HG02852 (cell line): ENCODE data around the gene PLXNC1.
"Not testable (repeated sequence)": the region's sequence is repeated elsewhere in the genome, so short reads cannot be mapped to it uniquely, and the experiment has no call there.

ENCODE experiments used
- ATAC-seq: cut with Tn5 transposase; IDR thresholded peaks from one replicate; pipeline ENCODE4 v1.9.1; 2021; ENCODE audit warnings: mild to moderate bottlenecking, moderate library complexity; ENCODE audit not compliant: unreplicated experiment

Gene PLXNC1

DNA sequence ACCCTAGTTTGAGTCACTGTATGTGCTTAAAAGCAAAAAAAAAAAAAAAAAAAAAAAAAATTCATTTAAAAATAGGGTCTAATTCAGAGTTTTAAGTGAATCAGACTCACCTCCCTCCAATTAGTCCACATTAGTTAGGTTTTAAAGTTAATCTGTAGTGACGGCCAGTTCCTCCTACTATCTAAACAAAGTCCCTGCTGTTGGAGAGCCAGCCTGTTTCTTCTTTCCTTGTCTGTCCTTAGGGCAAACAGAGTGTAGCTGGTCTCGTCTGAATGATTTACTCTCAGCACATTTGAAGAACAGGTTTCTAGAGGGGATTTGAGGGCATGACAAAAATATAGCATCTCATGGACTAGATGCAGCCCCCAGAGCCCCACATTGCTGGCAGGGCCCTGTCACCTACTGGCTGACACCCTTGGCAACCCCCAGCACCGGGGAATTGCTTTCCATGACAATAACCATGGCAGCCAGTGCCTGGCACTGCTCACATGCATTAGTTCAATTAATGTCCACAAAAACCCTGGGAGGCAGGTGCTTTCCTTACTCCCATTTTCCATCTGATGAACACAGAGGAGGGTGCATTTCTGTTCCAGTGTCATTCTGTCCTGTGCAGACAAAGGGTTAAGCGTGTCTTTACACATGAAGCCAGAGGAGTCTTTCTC lies 138.3 kb downstream of the PLXNC1 start:
- no peak for ATAC-seq

DNA sequence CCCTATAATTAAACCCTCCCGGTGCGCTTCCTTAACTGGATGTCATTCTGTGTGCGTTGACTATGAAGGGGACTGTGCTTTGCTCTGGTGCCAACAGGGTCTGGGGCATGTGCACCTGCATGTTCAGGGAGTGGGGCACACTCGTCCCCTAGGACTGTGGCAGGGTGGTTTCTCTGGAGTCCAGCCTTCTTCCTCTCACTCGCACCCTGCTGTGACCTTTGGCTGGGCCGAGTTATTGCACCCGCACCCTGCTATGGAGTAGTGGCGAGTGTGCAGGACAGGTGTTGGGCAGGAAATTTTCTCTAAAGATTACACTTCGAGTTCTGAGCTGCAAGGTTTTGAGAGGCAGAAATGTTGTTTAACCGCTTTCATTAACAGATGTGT lies 138.9 kb downstream of the PLXNC1 start:
- ATAC-seq = no peak

DNA sequence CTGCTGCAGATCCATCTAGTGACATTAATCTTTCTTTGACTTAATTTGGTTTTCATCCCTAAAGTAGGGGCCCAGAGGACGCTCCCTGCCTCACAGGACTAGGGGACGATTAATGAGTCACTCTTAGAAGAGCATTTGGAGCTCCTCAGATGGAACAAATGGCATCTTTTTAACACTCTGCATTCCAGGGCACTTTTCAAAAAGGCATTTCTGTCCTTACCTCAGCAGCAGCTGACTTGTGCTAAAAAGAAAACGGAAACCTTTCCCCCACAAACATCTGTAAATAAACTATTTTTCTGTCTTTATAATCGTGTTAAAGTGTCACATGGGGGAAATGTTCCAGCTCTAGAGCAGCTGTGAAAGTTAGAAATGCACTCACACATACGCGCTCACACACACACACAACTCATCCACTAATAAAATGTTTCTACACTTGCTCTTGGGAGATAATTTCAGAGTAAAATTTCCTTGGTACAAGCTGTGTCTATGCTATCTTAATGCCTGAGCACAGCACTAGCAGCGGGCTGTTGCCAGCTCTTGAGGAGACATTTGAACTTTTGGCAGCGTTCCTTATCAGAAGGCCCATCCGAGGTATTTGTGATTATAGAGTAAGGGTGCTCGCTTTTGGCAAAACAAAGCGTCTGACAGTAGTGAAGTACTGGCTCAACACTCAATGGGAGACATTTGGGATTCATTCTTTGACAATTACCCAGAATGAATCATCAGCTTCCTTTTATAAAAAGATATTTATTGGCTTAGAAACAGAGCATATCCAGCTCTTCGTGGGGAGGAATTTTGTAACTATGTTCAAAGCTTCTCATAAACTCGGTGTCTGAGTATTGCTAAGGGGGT lies 141.3 kb downstream of the PLXNC1 start:
- ATAC-seq = no peak

DNA sequence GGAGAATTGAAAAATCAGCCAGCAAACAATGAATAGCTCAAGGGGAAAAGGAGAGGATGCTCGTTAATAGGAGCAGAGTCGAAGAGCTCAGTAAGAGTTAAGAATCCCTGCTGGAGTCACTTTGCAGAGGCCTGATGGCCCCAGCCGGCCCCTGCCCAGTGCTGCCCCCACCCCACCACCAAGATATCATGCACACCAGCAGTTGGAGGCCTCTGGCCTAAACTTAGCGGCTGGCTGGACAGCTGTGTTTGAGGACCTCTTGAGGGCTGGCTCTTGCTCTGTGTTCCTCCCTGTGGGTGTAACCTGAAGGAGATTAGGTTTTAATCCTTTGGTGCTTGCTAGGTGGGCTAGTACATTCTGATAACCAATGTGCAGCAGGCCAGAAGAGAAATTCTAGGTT lies 142.0 kb downstream of the PLXNC1 start:
- no peak for ATAC-seq

DNA sequence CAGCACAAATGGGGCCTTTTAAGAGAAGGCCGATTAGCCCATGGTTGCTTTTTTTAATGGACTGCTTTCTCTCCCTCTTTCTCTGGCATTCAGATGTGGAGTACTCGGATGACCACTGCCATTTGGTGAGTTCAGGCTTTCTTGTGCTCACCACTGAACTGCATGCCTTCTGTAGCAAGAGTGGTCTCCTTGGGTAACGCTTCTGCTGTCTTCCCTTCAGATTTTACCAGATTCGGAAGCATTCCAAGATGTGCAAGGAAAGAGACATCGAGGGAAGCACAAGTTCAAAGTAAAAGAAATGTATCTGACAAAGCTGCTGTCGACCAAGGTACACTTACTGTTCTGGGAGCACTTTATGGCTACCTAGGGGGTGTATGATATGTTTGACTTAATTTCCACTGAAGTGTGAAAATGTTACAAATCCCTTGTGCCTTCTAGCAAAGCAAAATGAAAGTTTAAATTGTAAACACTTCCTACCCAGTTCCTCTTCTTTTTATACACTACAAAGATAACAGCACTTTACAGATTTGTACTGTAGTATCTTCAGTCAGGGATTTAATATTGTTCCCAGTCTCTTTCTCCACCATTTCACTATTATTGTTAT lies 148.8 kb downstream of the PLXNC1 start:
- no peak for ATAC-seq

DNA sequence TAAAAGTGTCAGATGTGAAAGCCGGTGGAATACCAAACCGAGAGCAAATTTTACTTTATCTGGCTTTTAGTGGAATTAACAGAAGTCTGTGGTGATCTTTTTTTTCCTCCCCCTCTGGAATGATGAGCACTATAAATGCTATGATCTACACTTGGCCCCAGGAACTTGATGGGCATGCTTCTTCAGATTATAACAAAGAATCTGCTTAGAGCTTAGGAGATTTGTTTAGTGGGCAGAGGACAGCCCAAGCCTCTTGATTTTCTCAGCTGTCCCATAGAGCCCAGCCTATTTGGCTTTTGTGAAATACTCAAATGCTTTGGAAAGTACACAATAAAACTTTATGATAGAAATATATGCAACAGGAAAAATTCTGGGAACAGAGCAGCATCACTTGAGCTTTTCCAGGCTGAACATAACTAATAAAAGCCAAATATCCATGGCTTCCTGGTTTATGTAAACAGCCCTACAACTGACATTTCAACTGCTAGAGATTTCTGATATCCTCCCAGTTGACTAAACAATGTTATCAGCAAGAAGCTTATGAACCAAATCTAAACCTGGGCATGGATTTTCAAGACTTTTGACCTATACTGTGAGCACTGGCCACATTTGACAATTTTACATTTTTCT lies 149.6 kb downstream of the PLXNC1 start:
- ATAC-seq = no peak

DNA sequence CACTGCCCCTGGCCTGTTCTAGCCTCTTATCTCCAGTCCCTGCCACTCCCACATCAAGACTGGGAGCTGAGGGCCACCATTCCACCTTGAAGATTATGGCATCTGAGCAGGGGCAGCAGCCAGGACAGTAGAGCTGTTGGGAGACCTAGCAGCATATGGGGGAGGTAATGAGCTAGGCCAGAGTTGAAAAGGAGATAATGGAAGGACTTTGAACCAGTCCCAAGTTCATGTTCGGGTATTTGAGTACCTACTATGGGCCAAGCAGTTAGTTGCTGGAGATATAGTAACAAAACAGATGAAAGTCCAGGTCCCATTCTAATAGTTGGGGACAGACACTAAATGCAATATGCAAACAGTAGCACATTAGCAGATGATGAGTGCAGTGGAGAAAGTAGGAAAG lies 151.5 kb downstream of the PLXNC1 start:
- ATAC-seq = no peak

DNA sequence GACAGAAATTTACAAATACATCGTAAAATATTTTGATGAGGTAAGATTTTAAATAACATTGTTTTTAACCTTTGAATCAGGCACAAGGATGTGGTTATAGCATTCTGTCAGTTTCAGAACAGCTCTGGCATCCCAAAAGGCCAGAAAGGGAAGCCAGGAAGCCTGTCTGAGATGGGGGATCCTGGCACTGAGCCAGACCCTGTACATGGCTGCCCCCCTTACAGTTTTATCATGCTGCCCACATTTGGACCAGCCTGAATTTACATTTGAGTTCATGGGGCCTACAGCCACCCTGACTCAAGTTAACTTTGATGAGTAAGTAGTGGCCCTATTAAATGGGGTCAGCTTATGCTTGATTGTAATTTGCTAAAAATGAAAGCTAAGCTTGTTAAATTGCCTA lies 155.6 kb downstream of the PLXNC1 start:
- ATAC-seq = no peak

DNA sequence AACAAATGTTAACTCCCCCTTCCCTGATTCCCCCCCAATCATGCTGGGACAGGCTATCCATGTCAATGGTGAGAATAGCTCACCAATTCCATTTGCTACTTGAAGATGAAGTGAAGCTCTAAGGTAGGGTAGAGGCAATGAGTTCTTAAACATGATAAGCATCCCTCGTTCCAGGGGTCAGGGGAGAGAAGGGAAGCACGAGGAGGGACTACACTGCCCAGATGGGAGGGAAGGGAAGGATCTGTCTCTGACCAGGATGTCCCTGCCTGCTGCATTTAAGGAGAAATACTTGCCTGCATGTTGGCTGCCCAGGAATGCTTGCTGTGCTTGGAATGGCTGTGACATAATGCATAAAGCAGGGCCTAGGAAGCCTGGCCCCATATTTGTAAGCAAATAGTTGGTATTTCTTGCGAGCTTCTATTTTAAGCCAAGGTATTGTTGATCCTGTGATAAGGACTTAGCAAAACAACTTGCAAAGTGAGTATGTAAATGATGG lies 156.2 kb downstream of the PLXNC1 start:
- ATAC-seq = peak; percentile 4

DNA sequence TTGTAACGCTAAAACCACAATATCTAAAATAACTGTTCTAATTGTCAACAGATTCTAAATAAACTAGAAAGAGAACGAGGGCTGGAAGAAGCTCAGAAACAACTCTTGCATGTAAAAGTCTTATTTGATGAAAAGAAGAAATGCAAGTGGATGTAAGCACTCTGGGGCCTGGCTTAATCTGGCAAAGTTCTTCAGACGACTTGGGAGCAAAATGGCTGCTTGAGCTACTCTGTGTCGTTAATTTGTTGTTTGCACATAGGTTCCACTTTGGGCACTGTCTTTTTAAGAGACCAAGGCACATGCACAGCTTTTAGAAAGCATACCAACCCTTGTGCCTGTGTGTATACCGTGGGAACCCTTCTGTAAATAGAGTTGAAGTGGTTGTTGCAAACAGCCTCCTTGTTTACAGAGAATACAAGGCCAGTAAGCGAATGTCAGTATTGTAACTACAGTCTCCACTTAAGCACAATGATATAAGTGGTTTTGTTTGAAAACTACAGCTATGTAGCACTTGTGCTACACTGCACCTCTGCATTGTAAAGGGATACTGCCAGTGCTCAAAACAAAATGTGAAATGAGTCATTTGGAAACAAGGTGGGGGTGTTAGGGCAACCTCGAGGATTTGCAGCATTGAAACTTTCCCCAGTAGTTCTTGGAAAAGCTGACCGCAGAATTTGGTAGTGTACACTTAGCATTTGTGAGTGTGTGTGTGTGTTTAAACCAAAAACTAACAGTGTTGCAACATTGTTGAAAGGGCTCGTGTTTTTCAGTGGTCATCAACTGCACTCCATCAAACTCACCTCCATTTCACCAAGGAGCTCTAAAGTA lies 157.0 kb downstream of the PLXNC1 start:
- ATAC-seq = peak; percentile 58

DNA sequence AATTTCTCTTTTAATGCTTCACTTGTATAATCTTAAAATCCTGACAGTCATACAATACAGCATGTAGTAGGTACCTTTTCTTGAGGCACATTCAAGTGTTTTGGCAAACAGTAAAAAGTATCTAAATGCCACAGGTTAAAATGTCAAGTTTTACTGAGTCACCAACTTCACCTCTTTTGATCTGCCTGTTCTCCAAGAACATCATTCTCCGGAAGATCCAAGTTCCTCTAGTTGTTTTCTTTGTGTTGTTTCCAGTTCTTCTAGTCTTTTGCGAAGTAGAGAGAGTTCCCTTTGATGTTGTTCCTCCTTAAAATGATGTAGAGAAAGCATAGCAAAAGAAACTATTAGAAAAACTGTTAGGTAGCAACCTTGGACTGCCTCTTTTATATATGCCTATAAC lies 160.2 kb downstream of the PLXNC1 start:
- no peak for ATAC-seq

DNA sequence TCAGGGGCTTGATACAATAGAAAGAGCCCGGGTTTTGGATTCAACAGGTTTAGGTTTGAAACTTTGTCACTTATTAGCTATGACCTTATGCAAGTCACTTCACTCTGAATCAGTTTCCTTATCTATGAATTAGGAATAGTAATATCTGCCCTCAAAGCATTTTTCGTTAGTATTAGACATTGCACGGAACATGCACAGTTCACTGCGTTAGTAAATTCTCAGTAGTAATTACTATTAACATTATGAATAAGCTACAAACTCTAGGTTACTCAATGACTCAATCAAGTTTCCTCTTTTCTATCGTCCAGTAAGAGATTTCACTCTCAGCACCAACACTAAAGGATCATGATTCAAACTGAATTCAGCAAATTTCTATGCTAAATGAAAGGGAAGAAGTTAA lies 161.0 kb downstream of the PLXNC1 start:
- peak; percentile 74 for ATAC-seq

DNA sequence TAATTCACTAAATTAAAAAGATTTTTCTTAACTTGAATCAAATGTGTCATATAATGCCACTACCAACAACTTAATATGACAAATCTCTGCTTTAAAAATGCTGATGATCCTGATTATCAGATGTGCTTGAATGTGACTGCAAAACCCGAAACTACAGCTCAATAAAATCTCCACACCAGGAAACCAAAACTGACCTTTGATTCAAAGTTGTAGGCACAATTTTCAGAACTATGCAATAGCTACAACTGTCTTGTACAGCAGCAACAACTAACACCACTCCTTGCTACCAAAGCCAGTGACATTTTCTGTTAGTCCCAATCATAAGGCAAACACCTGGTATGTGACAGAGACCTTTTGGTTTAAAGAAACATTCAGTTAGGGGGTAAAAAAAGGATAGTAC lies 164.0 kb downstream of the PLXNC1 start:
- no peak for ATAC-seq

DNA sequence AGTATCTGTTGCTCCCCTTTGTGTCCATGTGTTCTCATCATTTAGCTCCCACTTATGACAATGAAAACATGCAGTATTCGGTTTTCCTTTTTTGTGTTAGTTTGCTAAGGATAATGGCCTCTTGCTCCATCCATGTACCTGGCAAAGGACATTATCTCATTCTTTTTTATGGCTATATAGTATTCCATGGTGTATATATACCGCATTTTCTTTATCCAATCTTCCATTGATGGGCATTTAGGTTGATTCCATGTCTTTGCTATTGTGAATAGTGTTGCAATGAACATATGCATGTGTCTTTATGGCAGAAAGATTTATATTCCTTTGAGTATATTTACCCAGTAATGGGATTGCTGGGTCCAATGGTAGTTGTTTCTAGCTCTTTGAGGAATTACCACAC lies 168.2 kb downstream of the PLXNC1 start:
- not testable (repeated sequence) for ATAC-seq

DNA sequence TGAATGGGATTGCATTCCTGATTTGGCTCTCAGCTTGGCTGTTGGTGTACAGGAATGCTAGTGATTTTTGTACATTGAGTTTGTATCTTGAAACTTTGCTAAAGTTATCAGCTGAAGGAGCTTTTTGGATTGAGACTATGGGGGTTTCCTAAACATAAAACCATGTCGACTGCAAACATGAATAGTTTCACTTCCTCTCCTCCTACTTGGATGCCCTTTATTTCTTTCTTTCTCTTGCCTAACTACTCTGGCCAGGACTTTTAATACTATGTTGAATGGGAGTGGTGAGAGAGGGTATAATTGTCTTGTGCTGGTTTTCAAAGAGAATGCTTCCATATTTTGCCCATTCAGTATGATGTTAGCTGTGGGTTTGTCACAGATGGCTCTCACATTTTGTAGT lies 169.8 kb downstream of the PLXNC1 start:
- peak; percentile 75 for ATAC-seq

DNA sequence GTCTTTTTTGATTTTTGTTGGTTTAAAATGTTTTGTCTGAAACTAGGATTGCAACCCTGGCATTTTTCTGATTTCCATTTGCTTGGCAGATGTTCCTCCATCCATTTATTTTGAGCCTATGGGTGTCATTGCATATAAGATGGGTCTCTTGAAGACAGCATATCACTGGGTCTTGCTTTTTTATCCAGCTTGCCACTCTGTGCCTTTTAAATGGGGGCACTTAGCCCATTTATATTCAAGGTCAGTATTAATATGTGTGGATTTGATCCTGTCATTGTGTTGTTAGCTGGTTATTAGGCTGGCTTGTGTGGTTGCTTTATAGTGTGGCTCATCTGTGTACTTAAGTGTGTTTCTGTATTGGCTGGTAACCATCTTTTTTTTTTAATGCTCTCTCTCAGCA lies 171.7 kb downstream of the PLXNC1 start:
- no peak for ATAC-seq

DNA sequence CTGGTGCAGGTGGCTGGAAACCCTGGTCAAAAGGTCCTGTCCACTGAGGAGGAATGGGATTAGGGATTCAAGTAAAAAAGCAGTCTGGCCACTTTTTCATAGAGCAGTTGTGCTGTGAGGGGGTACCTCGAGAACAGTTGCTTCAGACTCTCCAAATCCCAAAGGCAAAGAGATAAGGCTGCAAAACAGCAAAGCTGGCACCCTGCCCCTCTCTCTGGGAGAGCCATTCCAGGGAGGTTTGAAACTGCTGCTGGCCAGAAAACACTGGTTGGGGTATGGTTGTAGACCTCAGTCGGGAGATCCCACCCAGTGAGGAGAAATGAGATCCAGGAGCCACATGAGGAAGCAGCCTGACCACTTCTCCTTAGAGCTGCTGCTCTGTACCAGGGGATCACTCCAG lies 174.0 kb downstream of the PLXNC1 start:
- ATAC-seq = no peak

DNA sequence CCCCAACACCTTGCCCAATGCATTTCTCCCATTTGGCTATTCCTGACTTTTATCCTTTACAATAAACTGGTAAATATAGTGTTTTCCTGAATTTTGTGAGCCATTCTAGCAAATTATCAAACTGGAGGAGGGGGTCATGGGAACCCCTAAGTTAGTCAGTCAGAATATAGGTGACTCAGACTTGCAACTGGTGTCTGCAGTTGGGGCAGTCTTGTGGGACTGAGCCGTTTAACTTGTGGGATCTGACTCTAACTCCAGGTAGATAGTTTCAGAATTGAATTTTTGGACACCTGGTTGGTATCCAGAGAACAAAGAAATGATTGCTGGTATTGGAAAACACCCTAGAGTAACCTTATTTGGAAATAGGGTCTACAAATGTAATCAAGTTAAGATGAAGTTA lies 177.9 kb downstream of the PLXNC1 start:
- ATAC-seq = no peak

DNA sequence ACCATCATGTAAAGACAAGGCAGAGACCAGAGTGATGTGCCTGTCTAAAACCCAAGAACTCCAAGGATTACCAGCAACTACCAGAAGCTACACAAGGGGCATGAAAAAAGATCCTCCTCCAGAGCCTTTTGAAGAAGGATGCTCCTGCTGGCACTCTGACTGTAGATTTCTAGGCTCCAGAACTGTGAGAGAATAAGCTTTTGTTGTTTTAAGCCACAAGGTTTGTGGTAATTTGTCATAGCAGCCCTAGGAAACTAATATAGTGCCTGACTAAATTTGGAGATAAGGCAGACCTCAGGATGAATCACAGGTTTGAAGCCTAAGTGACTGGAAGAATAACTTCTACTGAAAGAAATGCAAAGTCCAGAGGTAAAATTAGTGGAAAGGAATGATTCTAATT lies 178.3 kb downstream of the PLXNC1 start:
- ATAC-seq = no peak

DNA sequence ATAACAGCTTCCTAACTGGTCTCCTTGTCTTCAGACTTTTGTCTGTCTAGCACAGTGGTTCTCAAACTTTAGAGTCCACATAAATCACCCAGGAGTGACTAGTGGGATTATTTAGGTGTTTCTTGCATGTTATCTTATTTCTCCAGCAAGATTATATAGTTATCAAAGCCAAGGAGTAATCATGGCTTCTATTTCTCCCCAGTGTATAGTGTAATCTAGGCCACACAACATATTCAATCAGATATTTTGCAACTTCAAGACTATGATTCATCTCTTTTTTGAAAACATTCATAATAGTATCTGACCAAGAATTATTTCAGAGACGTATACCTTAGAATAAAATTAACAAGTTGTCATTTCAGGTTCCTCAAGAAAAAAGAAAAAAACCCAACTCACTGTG lies 179.4 kb downstream of the PLXNC1 start:
- no peak for ATAC-seq

DNA sequence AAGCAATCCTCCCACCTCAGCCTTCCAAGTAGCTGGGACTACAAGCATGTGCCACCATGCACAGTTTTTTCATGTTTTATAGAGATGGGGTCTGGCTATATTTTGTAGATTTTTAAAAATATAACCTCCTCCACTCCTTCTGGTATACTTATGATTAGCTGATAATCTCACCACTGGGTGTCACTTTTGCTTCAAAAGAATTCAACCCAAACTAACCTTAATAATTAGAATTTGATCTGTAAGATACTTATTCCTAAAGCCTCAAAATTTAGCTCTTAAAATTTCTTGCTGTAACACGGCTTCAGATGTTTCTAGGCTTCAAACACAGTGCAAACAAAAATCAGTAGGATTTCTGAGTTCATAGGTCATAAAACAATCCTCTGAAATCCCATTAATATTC lies 181.0 kb downstream of the PLXNC1 start:
- ATAC-seq = no peak
